GM19035 (cell line): Measurements from ENCODE around the gene SDHB.

Source experiments
- ATAC-seq: cut with Tn5 transposase; IDR thresholded peaks from one replicate; pipeline ENCODE4 v1.9.1; 2021; ENCODE audit not compliant: unreplicated experiment

The SDHB gene

DNA sequence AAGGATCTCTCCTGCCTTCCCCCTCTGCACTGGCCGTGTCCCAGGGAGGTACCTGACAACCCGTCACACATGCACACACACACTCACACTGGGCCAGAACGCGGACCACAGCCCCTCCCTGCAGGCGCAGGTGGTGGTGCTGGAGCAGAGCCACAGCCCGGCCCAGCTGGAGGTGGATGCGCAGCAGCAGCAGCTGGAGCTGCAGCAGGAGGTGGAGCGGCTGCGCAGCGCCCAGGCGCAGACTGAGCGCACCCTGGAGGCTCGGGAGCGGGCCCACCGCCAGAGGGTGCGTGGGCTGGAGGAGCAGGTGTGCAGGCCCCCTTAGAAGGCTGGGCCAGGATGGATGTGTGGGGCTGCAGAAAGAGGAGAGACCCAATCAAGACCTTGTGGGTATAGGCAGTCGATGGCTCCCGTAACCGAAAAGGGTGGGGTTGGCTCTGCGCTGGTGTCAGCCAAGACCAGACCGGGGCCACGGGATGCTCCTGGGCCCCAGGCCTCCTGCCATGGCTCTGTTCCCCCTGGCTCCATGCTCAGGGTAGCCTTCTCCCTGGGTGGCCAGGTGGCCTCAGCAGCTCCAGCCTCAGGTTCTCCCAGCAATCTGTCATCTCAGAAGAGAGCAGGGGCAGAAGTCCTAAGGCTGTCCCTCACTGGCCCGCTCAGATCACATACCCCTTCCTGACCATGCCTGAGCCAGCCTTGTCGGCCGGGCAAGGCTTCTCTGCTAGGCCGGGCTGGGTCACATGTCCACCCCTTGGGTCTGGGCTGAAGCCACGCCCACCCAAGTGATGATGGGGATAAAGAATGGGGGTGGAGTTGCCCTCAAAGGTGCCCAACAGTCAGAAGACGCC is 82.3 kb downstream of the SDHB start:
- no peak for ATAC-seq

DNA sequence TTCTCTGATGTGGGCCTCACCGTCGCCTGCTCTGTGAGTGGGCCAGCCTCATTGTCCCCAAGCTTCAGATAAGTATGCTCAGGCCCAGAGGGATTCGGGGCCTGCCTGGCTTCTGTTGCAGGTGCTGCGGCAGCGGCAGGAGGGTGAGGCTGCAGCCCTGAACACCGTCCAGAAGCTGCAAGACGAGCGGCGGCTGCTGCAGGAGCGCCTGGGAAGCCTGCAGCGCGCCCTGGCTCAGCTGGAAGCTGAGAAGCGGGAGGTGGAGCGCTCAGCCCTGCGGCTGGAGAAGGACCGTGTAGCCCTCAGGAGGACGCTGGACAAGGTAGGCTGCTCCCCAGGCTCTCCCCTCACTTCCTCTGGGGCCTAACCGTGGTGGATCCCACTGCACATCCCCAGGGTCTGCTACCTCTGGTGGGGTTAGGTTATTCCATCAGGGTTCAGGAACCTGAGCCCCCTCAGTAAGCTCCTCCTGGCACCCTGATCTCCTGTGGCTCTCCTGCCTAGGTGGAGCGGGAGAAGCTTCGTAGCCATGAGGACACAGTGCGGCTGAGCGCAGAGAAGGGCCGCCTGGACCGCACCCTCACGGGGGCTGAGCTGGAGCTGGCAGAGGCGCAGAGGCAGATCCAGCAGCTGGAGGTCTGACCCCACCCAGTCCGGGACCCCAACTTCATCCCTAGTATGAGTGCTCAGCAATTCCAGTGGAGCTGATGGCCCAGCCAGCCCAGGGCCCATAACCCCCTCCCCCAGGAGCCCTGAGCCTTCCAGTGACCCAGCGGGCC is 83.5 kb downstream of the SDHB start:
- no peak for ATAC-seq

DNA sequence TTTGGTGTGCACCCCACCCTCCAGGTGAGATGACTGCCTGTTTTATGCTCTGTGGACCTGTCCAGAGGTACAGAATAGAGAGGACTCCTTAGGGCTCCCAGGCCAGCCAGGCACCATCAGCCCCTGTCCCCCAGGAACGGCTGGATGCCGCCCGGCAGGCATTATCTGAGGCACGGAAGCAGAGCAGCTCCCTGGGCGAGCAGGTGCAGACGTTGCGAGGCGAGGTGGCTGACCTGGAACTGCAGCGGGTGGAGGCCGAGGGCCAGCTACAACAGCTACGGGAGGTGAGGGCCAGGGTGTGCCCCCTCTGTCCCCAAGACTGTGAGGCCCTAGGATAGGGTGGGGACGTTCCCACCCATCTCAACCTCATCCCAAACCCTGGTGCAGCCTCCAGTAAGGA is 84.2 kb downstream of the SDHB start:
- no peak for ATAC-seq

DNA sequence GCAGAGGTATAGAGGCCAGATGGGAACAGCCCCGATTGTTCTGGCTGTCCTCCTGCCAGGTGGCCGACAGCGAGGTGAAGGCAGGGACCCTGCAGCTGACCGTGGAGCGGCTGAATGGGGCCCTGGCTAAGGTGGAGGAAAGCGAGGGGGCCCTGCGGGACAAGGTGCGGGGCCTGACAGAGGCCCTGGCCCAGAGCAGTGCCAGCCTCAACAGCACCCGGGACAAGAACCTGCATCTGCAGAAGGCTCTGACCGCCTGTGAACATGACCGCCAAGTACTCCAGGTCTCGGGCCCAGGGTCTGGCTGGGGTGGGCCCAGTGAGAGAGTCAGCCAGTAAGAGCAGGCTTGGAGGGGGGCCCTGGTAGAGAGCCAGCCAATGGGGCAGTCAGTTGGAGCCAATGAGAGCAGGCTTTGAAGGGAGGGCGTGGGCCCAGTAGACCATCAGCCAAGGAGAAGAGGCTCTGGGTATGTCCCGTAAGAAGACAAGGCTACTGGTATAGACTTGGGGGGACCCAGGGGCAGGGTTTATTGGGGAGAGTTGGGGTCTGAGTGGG is 84.7 kb downstream of the SDHB start:
- ATAC-seq, result no peak
